Measurements from ENCODE around the gene RPS5. TPM values are rescaled to one million over a fixed set of nuclear protein-coding genes. Genes with fewer than 3 reads are reported as not detected.
"Not testable (repeated sequence)": the region's sequence is repeated elsewhere in the genome, so short reads cannot be mapped to it uniquely, and the experiment has no call there.

RPS5 gene
- 1,198 TPM for polyA plus RNA-seq (2013, experiment 1 of 2; ENCODE audit: insufficient read length)
- polyA plus RNA-seq (2013, experiment 2 of 2; ENCODE audit: insufficient read length), result 1,254 TPM

DNA sequence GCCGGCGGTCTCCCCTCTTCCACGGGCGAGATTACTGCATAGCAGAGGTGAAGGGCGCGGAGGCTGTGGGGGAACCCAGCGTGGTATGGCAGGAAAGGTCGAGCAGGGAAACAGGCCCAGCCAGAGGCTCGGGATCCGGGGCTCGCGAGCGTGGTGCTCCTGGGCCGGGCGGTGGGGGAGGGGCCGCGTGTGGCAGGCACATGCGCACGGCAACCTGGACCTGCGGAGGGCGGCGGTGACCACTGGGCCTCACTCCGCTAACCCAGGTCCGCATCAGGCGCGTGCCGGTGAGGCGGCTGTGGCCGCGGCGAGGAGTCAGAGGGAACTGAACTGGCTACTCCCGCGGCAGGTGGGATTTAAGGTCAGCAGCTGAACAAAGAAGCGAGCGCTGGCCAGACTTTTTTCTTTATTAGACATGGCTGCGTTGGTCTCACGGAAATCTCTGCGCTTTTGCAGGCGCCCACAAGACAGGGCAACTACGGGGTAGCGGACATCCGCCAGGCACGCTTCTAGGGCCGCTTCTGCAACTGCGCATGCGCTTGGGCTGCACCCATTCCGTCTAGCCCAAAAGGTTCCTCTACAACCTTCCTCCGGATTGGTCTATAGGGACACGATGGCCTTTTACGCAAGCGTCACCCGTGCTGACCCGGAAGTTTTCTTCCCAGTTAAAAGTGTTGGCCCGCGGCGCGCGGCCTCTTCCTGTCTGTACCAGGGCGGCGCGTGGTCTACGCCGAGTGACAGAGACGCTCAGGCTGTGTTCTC, at the start of gene RPS5:
RPS5 (plus strand) TSS at position 694 of the 762 bp plus-strand sequence. CDS start 869 bp downstream, outside the sequence.
- DNase-seq, result peak; percentile 99

DNA sequence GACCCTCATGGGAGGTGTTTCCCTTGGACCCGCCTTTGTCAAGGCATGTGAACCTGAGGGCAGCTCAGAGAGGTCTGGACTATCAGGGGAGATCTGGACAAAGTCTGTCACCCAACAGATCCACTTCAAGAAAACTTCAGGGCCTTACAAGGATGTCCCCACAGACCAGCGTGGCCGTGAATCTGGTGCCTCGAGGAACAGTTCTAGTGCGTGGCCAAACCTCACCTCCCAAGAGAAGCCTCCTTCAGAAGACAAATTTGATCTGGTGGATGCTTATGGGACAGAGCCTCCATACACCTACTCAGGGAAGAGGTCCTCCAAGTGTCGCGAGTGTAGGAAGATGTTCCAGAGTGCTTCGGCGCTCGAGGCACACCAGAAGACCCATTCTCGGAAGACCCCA, 48.7 kb upstream of the RPS5 start:
- DNase-seq, result no peak

DNA sequence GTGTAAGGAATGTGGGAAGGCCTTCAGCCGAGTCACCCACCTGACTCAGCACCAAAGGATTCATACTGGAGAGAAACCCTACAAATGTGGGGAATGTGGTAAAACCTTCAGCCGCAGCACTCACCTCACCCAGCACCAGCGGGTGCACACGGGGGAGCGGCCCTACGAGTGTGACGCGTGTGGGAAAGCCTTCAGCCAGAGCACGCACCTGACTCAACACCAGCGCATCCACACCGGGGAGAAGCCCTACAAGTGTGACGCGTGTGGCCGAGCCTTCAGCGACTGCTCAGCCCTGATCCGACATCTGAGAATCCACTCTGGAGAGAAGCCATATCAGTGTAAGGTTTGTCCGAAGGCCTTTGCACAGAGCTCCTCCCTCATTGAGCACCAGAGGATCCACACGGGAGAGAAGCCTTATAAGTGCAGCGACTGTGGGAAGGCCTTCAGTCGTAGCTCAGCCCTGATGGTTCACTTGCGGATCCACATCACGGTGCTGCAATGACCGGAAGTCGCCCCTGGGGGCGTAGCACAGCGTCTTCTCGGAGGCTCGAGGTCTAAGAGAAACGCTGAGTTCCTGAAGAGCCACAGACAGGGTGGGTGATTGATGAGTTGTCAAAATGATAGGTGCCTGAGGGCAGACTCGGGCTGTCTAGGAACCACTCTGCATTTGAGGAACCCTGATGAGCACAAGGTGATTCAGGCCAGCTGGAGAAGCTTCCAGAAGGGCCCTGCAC, 48.1 kb upstream of the RPS5 start:
- no peak for DNase-seq

DNA sequence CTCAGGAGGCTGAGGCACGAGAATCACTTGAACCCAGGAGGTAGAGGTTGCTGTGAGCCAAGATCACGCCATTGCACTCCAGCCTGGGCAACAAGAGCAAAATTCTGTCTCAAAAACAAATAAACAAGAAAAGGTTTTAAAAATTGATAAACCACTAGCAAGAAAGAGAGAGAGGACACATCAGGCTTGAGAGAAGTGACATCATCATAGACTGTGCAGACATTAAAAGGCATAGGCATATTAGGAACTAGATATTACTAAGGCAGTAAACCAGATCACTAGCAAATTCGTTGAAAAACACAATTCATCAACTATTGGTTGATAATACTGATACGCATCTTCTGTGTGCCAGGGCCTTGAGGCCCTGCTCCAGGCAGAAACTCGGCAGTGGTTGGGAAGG, 41.5 kb upstream of the RPS5 start:
- no peak for DNase-seq

DNA sequence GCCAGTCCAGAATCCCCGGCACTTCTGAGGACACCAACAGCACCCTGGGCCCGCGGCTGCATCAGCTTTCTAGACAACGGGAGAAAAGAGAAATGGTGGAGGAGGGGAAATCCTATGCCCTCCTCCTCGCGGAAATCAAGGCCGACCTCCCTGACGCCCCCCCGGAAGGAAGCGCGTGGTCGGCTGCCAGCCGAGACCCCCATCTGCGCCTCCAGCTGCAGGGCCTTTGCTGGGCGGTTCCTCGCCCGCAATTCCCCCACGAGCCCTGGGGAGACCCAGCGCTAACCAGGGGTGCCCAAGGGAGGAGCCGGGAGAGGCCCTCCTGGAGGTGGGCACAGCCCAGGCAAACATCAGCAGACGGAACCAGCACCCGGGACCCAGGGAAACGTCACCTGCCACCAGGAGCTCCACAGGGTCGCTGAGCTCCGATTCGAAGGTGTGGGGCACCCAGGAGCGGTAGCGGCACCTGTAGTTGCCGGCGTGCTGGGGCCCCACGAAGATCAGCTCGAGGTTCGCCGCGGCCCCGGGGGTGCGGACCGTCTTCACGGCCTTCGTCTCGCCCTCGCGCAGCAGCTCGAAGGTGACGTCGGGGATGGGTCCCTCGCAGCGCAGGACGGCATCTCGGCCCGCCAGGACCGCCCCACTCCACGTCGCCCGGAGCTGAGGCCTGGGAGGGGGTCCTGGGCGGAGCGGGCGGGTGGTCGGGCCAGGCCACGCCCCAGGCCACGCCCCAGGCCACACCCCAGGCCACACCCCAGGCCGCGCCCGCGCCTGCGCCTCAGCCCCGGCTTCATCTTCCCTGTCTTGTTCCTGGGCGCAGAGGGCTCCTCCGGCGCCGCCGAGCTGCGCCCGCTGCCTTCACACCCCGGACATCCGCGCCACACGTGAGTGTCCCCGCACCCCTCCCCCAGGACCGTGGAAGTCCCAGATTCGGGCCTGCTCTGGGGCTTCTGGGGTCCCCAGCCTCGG, 39.8 kb upstream of the RPS5 start:
- peak; percentile 75 for DNase-seq

DNA sequence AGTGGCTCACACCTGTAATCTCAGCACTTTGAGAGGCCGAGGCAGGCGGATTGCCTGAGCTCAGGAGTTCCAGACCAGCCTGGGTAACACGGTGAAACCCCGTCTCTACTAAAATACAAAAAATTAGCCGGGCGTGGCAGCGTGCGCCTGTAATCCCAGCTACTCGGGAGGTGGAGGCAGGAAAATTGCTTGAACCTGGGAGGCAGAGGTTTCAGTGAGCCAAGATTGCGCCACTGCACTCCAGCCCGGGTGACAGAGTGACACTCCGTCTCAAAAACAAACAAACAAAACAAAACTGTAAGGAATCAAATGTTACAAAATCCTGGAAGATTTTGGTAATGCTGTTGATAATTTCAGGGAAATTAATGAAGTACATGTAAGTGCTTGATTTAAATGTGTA, 39.0 kb upstream of the RPS5 start:
- DNase-seq, result not testable (repeated sequence)

GRCh38 chr19:58349590-58349989, 37.5 kb upstream of the RPS5 start:
- DNase-seq, result no peak

GRCh38 chr19:58350001-58350861, 36.8 kb upstream of the RPS5 start:
- DNase-seq, result no peak

DNA sequence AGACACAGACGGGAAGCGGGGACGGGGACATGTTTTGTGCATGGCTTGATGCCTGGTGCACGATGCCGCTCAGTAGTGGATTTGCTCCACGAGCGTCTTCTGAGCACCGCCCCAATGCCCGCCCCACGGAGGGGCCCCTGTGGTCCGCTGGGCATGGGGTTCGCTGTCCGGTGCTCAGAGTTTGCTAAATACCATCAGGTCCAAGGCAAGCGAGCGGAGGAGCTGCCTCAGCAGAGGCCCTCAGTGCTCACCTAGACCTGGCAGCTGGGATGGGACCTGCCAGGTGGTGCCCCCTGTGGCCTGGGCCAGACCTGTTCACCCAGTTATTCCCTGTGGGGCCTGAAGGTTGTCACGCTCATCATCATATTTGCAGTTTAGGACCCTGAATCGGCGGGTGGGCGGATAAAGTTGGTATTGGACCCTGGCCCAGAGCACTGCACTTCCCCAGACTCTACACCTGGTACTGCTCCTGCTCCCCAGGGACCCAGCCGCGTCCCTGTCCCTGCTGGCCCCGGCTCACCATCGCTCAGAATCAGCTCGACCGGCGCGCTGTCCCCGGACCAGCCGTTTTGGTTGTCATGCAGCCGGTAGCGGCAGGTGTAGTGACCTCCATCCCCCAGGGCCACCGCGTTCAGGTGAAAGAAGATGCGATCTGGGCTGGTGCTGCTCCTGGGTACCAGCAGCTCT, 36.1 kb upstream of the RPS5 start:
- no peak for DNase-seq

GRCh38 chr19:58351558-58351878, 35.6 kb upstream of the RPS5 start:
- DNase-seq, result no peak

GRCh38 chr19:58351990-58352755, 34.9 kb upstream of the RPS5 start:
- no peak for DNase-seq

DNA sequence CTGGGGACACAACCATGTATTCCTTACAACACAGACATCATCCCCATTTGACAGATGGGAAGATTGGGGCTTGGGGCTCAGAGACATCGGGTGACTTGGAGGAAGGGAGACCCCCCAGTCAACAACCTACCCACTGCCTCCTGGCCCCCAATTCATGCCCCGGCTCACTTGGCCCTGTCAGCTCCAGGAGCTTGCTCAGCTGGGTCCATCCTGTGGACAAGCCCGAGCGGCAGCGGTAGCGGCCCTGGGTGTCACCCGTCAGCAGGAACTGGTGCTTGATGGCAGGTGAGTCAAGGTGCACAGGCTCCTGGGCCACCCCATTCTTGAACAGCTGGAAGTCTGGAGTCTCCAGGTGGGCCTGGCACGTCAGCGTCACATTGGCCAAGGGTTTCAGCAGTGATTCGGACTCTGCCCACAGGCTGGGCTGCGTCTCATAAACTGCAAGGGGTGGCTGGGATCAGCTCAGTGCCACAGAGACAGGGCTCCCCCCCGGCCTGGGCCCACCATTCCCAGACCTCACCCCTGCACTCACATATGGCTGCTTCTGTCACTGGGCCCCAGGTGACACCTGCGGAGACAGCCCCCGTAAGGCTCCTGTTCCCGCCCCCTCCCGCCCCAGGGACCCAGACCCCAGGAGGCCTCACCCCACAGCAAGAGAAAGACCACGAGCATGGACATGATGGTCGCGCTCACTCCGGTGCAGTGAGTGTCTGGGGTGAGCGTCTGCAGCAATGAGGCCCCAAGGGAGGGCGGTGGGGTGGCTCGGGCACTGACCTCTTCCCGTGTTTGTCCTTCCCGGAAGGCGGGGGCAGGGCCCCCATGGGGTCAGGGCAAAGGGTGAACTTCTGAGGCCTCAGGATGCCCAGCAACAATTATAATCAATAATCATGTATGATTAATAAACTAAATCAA, 34.1 kb upstream of the RPS5 start, which contains the start of gene A1BG:
A1BG (minus strand) TSS at position 733 of the 912 bp plus-strand sequence; CDS start at position 678, 55 bp downstream.
- no peak for DNase-seq

DNA sequence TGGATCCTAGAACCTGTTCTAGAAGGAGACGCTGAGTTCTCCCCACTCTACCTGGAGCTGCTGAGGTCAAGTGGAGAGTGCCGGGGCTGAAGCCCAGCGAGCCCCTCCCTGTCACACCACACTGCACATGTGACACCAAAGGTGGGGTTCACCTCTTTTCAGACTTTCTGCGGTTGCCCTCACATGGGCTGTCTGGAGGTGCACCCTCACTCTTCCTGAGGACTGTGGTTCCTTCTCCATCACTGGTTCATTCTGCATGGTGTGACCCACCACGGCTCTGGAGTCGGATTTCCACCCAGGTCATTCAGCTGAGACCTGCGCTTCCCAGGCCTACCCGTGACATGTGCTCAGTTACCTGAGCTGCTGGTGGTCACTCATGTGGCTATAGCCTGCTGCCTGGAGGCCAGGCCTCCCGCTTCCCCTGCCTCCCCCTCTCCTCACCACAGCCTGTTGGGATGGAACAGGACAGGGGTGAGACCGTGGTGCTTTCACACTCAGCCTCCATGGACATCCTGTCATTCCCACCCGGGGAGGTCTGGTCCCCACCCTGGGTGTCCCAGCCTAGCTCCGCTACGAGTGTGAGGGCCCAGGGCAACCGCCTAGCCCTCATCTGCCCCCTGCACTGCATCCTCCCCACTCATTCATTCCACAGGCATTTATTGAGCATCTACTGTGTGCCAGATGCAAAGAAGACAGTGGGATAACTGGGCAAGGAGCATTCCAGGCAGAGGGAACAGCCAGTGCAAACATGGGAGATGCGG, 33.2 kb upstream of the RPS5 start:
- DNase-seq, result no peak

DNA sequence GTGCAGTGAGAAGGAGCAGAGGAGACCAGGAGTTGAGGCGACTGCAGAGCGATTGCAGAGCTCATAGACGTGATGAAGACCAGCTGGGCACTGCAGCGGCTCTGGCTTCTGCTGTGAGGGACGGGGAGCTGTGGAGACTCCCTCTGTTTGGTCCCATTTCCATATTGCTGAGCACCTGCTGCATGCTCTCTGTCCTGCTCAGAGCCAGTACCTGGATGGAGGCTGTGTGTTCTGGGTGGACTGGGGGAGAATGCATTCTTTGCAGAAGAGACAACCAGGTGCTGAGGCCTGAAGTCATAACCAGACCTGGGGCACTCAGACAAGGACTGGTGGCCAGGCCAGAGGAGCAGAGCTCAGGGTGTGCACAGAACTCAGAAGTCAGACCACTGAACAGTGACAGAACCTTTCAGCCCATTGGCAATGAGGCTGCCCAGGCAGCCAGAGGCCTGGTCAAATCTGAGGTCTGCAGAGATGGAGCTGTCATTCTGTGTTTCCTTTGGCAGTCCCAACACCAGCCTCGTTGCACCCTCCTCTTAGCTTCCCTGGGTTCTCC, 32.5 kb upstream of the RPS5 start:
- no peak for DNase-seq

DNA sequence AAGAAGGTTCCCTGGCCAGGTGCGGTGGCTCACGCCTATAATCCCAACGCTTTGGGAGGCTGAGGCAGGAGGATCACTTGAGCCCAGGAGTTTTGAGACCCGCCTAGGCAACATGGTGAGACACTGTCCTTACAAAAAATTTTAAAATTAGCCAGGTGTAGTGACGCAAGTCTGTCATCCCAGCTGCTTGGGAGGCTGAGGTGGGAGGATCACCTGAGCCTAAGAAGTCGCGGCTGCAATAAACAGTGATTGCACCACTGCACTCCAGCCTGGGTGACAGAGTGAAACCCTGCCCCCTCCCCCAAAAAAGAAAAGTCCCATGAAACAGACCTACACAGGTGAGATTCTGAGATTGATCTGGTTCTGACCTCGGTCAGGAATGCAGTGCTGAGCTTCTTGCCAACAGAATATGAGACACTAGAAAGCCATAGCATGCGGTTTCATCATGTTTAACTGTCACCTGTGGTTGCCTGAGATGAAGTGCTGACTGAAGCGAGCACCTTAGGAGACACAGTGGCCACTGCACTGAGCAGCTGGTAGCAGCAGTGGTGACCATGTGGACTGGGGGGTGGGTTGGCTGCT, 31.8 kb upstream of the RPS5 start:
- DNase-seq, result no peak

DNA sequence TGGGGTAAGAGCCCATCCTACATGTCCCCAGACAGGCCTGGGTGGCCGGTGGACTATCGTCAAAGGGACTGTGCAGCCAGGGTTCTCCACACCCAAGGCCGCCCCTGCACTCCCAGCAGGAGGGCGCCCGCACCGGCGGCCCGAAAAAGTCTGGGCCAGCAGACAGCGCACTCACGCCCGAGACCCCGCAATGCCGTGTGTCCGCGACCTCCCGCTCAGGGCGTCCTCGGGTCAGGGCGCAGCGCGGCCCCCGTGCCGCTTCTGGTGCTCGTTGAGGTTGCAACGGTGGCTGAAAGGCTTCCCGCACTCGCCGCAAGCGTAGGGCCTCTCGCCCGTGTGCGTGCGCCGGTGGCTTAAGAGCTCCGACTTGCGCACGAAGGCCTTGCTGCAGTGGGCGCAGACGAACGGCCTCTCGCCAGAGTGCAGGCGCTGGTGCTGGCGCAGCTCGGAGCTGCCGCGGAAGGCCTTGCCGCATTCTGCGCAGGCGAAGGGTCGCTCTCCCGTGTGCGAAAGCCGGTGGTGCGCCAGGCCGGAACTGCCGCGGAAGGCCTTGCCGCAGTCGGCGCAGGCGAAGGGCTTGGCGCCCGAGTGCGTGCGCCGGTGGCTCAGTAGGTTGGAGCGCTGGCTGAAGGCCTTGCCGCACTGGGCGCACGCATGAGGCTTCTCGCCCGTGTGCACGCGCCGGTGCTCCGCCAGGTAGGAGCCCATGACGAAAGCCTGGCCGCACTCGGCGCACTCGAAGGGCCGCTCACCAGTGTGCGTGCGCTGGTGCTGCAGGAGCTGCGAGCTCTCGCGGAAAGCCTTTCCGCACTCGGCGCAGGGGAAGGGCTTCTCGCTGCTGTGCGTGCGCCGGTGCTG, 30.9 kb upstream of the RPS5 start:
- peak; percentile 33 for DNase-seq
